Upper lobe of left lung (tissue), 4 donors: ENCODE results near the gene TMEM132D.

Experiments used
- EP300 ChIP-seq, 4 donors: sonication (generic); formaldehyde crosslinking; IDR thresholded peaks; one replicate each; pipeline ENCODE4 v1.5.1; 2017; ENCODE audit warnings: antibody characterized with exemption in 4 of 4, control low read depth in 2 of 4
- POLR2A ChIP-seq, 4 donors: fragments of 450-650 bp; IDR thresholded peaks; one replicate each; pipeline ENCODE4 v1.5.1; 2016 to 2017; ENCODE audit warnings: antibody characterized with exemption in 4 of 4, mild to moderate bottlenecking in 2 of 4
- POLR2AphosphoS5 ChIP-seq, 2 donors: sonication (generic); formaldehyde crosslinking; IDR thresholded peaks; one replicate each; pipeline ENCODE4 v1.5.1; 2017; ENCODE audit warnings: antibody characterized with exemption in 2 of 2
- TF ChIP-seq, protein P1 (sequence below), 6 experiments: fragments of 450-650 bp in 4 of 6; fragments of 200-600 bp in 2 of 6; sonication (generic) in 2 of 6; IDR thresholded peaks; one replicate each; pipeline ENCODE4 v1.5.1; 2016 to 2019; ENCODE audit warnings: antibody characterized with exemption in 6 of 6

DNA sequence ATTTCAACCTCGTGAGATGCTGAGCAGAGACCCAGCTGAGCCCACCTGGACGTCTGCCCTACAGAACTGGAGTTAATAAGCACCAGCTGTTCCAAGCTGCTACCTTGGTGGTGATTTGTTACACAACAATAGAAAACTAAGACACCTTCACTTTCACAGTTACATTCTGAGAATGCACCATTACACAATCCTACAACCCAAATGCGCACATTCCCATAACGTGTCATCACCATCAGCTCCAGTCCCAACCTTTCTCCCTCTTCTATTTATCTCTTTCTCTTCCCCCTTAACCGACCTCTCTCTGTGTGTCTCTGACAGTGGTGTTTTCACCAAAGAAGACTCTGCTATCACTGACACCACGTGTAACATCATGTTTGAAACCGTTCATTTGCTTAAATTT lies 91.9 kb downstream of the TMEM132D start:
- TF ChIP-seq, protein P1, sequence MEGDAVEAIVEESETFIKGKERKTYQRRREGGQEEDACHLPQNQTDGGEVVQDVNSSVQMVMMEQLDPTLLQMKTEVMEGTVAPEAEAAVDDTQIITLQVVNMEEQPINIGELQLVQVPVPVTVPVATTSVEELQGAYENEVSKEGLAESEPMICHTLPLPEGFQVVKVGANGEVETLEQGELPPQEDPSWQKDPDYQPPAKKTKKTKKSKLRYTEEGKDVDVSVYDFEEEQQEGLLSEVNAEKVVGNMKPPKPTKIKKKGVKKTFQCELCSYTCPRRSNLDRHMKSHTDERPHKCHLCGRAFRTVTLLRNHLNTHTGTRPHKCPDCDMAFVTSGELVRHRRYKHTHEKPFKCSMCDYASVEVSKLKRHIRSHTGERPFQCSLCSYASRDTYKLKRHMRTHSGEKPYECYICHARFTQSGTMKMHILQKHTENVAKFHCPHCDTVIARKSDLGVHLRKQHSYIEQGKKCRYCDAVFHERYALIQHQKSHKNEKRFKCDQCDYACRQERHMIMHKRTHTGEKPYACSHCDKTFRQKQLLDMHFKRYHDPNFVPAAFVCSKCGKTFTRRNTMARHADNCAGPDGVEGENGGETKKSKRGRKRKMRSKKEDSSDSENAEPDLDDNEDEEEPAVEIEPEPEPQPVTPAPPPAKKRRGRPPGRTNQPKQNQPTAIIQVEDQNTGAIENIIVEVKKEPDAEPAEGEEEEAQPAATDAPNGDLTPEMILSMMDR (IDR thresholded peaks at IDR 0.05): no peak
- no peak for TF ChIP-seq POLR2A (IDR thresholded peaks at IDR 0.05)
- no peak for TF ChIP-seq EP300 (IDR thresholded peaks at IDR 0.05)
- no peak for TF ChIP-seq POLR2AphosphoS5 (IDR thresholded peaks at IDR 0.05)
